ENCODE data around the gene TBX3.

DNA sequence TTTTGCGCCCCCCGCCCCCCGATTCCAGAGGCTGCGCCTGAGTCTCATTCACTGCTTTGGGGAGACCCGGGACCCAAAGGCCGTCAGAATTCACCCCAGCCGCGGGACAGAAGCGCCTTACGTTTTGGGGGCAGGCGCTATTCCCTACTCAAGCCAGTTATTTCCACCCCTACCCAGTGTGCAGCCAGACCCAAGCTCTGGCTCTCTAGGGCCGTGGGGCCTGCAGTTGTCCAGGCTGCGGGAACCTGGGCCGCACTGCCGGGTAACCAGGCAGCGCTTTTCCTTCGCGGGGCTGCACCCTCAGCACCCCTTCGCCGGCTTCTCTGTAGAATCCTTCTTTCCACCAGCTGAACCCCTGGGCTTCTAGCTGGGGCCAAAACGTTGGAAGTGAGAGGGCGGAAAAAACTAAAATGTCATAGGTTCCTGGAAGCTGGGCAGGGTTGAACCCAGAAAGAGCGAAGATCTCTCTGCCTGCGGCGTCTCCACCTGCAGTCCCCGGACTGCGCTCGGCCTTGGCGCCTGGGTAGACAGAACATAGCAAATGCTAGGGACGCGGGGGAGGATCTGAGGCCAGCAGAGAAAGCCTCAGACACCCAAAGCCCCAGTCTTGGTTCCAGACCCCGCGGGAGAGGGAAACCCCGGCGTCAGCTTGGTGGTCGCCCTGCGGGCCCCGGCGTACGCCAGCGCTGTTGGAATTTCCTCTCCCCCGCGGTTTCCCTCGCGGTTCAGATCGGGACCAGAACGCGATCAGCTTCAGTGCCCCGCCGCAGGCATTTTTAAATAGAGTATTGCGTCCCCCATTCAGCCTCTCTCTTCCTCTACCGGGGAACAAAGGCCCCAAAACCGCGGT is 18.3 kb downstream of the TBX3 start:
- TF ChIP-seq, protein P1, sequence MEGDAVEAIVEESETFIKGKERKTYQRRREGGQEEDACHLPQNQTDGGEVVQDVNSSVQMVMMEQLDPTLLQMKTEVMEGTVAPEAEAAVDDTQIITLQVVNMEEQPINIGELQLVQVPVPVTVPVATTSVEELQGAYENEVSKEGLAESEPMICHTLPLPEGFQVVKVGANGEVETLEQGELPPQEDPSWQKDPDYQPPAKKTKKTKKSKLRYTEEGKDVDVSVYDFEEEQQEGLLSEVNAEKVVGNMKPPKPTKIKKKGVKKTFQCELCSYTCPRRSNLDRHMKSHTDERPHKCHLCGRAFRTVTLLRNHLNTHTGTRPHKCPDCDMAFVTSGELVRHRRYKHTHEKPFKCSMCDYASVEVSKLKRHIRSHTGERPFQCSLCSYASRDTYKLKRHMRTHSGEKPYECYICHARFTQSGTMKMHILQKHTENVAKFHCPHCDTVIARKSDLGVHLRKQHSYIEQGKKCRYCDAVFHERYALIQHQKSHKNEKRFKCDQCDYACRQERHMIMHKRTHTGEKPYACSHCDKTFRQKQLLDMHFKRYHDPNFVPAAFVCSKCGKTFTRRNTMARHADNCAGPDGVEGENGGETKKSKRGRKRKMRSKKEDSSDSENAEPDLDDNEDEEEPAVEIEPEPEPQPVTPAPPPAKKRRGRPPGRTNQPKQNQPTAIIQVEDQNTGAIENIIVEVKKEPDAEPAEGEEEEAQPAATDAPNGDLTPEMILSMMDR (IDR thresholded peaks at IDR 0.05 in 2 of 3, conservative IDR thresholded peaks at IDR 0.05 in 1 of 3; ENCODE audit: control insufficient read depth in 2 of 3, extremely low read depth in 1 of 3, insufficient read depth in 1 of 3, low read depth in 3 of 3, low read length in 3 of 3): no peak
- no peak for TF ChIP-seq NRF1 (conservative IDR thresholded peaks at IDR 0.05; ENCODE audit: low read depth, low read length)
- TF ChIP-seq, protein P2, sequence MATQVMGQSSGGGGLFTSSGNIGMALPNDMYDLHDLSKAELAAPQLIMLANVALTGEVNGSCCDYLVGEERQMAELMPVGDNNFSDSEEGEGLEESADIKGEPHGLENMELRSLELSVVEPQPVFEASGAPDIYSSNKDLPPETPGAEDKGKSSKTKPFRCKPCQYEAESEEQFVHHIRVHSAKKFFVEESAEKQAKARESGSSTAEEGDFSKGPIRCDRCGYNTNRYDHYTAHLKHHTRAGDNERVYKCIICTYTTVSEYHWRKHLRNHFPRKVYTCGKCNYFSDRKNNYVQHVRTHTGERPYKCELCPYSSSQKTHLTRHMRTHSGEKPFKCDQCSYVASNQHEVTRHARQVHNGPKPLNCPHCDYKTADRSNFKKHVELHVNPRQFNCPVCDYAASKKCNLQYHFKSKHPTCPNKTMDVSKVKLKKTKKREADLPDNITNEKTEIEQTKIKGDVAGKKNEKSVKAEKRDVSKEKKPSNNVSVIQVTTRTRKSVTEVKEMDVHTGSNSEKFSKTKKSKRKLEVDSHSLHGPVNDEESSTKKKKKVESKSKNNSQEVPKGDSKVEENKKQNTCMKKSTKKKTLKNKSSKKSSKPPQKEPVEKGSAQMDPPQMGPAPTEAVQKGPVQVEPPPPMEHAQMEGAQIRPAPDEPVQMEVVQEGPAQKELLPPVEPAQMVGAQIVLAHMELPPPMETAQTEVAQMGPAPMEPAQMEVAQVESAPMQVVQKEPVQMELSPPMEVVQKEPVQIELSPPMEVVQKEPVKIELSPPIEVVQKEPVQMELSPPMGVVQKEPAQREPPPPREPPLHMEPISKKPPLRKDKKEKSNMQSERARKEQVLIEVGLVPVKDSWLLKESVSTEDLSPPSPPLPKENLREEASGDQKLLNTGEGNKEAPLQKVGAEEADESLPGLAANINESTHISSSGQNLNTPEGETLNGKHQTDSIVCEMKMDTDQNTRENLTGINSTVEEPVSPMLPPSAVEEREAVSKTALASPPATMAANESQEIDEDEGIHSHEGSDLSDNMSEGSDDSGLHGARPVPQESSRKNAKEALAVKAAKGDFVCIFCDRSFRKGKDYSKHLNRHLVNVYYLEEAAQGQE (IDR thresholded peaks at IDR 0.05; ENCODE audit: low read depth, low read length): no peak
- TF ChIP-seq, protein P3, sequence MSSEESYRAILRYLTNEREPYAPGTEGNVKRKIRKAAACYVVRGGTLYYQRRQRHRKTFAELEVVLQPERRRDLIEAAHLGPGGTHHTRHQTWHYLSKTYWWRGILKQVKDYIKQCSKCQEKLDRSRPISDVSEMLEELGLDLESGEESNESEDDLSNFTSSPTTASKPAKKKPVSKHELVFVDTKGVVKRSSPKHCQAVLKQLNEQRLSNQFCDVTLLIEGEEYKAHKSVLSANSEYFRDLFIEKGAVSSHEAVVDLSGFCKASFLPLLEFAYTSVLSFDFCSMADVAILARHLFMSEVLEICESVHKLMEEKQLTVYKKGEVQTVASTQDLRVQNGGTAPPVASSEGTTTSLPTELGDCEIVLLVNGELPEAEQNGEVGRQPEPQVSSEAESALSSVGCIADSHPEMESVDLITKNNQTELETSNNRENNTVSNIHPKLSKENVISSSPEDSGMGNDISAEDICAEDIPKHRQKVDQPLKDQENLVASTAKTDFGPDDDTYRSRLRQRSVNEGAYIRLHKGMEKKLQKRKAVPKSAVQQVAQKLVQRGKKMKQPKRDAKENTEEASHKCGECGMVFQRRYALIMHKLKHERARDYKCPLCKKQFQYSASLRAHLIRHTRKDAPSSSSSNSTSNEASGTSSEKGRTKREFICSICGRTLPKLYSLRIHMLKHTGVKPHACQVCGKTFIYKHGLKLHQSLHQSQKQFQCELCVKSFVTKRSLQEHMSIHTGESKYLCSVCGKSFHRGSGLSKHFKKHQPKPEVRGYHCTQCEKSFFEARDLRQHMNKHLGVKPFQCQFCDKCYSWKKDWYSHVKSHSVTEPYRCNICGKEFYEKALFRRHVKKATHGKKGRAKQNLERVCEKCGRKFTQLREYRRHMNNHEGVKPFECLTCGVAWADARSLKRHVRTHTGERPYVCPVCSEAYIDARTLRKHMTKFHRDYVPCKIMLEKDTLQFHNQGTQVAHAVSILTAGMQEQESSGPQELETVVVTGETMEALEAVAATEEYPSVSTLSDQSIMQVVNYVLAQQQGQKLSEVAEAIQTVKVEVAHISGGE (CRISPR knock-in tag; IDR thresholded peaks at IDR 0.05): no peak
